Liver (tissue), 9 donors: ENCODE measurements around the gene AFAP1L2. TPM values are rescaled to one million over a fixed set of nuclear protein-coding genes. Genes with fewer than 3 reads are reported as not detected.

Source experiments
- DNase-seq: peaks from one replicate; pipeline ENCODE4 v3.0.0-alpha.2; 2017; ENCODE audit warnings: low spot score
- H3K27ac ChIP-seq, 2 donors: one replicate each; pipeline ENCODE4 v1.7.0; 2013; ENCODE audit warnings: inconsistent platforms in 2 of 2, low read length in 2 of 2, control low read depth in 1 of 2, low read depth in 1 of 2, mild to moderate bottlenecking in 1 of 2
- H3K27me3 ChIP-seq, 4 donors: one replicate each; pipeline versions ENCODE4 v1.6.1 to v1.7.0; 2013; ENCODE audit warnings: low read length in 3 of 4, inconsistent platforms in 1 of 4, mild to moderate bottlenecking in 1 of 4, moderate library complexity in 1 of 4; ENCODE audit not compliant: control insufficient read depth in 4 of 4, insufficient read depth in 4 of 4
- H3K36me3 ChIP-seq, 4 donors: one replicate each; pipeline versions ENCODE4 v1.6.1 to v1.7.0; 2013; ENCODE audit warnings: low read length in 3 of 4, mild to moderate bottlenecking in 3 of 4, low read depth in 1 of 4, moderate library complexity in 1 of 4; ENCODE audit not compliant: control insufficient read depth in 4 of 4, insufficient read depth in 3 of 4
- H3K4me1 ChIP-seq, 4 donors: one replicate each; pipeline versions ENCODE4 v1.6.1 to v1.7.0; 2013; ENCODE audit warnings: low read length in 3 of 4, mild to moderate bottlenecking in 3 of 4, moderate library complexity in 1 of 4; ENCODE audit not compliant: control insufficient read depth in 4 of 4, insufficient read depth in 4 of 4
- H3K4me3 ChIP-seq, 3 donors: one replicate each; pipeline versions ENCODE4 v1.6.1 to v1.7.0; 2013; ENCODE audit warnings: low read length in 3 of 3, control low read depth in 1 of 3, low read depth in 1 of 3, mild to moderate bottlenecking in 1 of 3
- H3K9ac ChIP-seq, 2 donors: one replicate each; pipeline ENCODE4 v1.7.0; 2013; ENCODE audit warnings: low read length in 2 of 2, mild to moderate bottlenecking in 2 of 2, moderate library complexity in 2 of 2, control low read depth in 1 of 2, low read depth in 1 of 2
- H3K9me3 ChIP-seq, 4 donors: one replicate each; pipeline versions ENCODE4 v1.6.1 to v1.7.0; 2013; ENCODE audit warnings: low read length in 3 of 4; ENCODE audit not compliant: control insufficient read depth in 4 of 4
- ATF3 ChIP-seq: IDR thresholded peaks from 2 replicates; pipeline ENCODE4 v1.6.1; 2016; ENCODE audit warnings: antibody characterized with exemption
- CTCF ChIP-seq: fragments of 150-350 bp; IDR thresholded peaks from 2 replicates; pipeline ENCODE4 v1.5.1; 2017; ENCODE audit warnings: improper control_type of control experiment, low read depth, low read length; ENCODE audit not compliant: missing input control
- EGR1 ChIP-seq, 2 donors: IDR thresholded peaks; 2 replicates each; pipeline ENCODE4 v1.6.1; 2016 to 2018; ENCODE audit warnings: antibody characterized with exemption in 2 of 2, low read depth in 2 of 2
- FOXA1 ChIP-seq: IDR thresholded peaks from 2 replicates; pipeline ENCODE4 v1.6.1; 2016; ENCODE audit warnings: antibody characterized with exemption
- FOXA2 ChIP-seq: IDR thresholded peaks from 2 replicates; pipeline ENCODE4 v1.6.1; 2016; ENCODE audit warnings: antibody characterized with exemption
- HNF4A ChIP-seq, 2 donors: conservative IDR thresholded peaks; 2 replicates each; pipeline ENCODE4 v1.6.1; 2016; ENCODE audit warnings: antibody characterized with exemption in 2 of 2, mild to moderate bottlenecking in 2 of 2
- HNF4G ChIP-seq: IDR thresholded peaks from 2 replicates; pipeline ENCODE4 v1.6.1; 2016; ENCODE audit warnings: antibody characterized with exemption
- JUND ChIP-seq, 2 donors: IDR thresholded peaks; 2 replicates each; pipeline ENCODE4 v1.6.1; 2016; ENCODE audit warnings: antibody characterized with exemption in 2 of 2
- NR2F2 ChIP-seq: IDR thresholded peaks from 2 replicates; pipeline ENCODE4 v1.6.1; 2016; ENCODE audit warnings: antibody characterized with exemption
- REST ChIP-seq: IDR thresholded peaks from 2 replicates; pipeline ENCODE4 v1.6.1; 2016; ENCODE audit warnings: antibody characterized with exemption, mild to moderate bottlenecking
- RXRA ChIP-seq, 2 donors: IDR thresholded peaks; 2 replicates each; pipeline ENCODE4 v1.6.1; 2017 to 2018; ENCODE audit warnings: antibody characterized with exemption in 2 of 2, mild to moderate bottlenecking in 1 of 2
- SP1 ChIP-seq: IDR thresholded peaks from 2 replicates; pipeline ENCODE4 v1.6.1; 2018; ENCODE audit warnings: antibody characterized with exemption, mild to moderate bottlenecking
- YY1 ChIP-seq: IDR thresholded peaks from 2 replicates; pipeline ENCODE4 v1.6.1; 2016; ENCODE audit warnings: antibody characterized with exemption, mild to moderate bottlenecking
- ZBTB33 ChIP-seq: IDR thresholded peaks from 2 replicates; pipeline ENCODE4 v1.6.1; 2016; ENCODE audit warnings: antibody characterized with exemption
- WGBS: extraction: QIAGEN DNeasy Blood & Tissue Kit; methylation state at CpG from one replicate; pipeline ENCODE4 v1.1.7; 2013; 5-methylcytosine and 5-hydroxymethylcytosine counted together
- polyA plus RNA-seq, 2 donors: library from polyadenylated mRNA; stranded (reverse) in 1 of 2; unstranded in 1 of 2; fragments of 200-250 nt in 1 of 2; fragments of >200 nt in 1 of 2; fragmentation: Nextera tagmentation in 1 of 2; extraction: Ambion mirVana in 1 of 2; gene quantifications; one replicate each; pipeline versions ENCODE4 v1.2.1 to v1.2.3, GENCODE V29; 2013 to 2015
- total RNA-seq, 2 donors: library from RNA; depleted of rRNA; stranded (reverse); fragments of >200 nt; gene quantifications; one replicate each; pipeline ENCODE4 v1.2.3, GENCODE V29; 2014
- donor health status: healthy.
- donor health status: healthy.
- donor health status: healthy.
- donor health status: healthy.
- donor health status: healthy.

AFAP1L2 gene
- total and polyA plus RNA-seq, 4 donors, result 0.53 to 1.8 (median 1.3) TPM

GRCh38 chr10:114310346-114310745 is 94.0 kb downstream of the AFAP1L2 start:
- Histone ChIP-seq H3K36me3 (no peaks in the 10 kb centered on the region), H3K27ac (no peak overlapping the region), H3K9ac (no peak overlapping the region), H3K4me3 (no peak overlapping the region), H3K4me1 (no peaks in the 10 kb centered on the region), H3K27me3 (no peaks in the 10 kb centered on the region), H3K9me3 (peaks cover 0 to 9% (median 5%) of the 10 kb centered on the region in 4 donors)
- 78% methylated on average over 10 of the region's 10 CpGs for WGBS
- TF ChIP-seq RXRA (IDR thresholded peaks at IDR 0.05) (no peak), YY1 (no peak), ATF3 (no peak), EGR1 (IDR thresholded peaks at IDR 0.05; ENCODE audit: low read depth in 2 of 2) (no peak), JUND (IDR thresholded peaks at IDR 0.05) (no peak), SP1 (no peak), ZBTB33 (no peak), REST (no peak), NR2F2 (no peak), HNF4G (no peak), FOXA2 (no peak), FOXA1 (no peak)
- no peak for DNase-seq

- H3K36me3 ChIP-seq, result no peaks in the 10 kb centered on the region
- TF ChIP-seq FOXA1 (no peak), ATF3 (no peak), REST (no peak), EGR1 (IDR thresholded peaks at IDR 0.05; ENCODE audit: low read depth in 2 of 2) (no peak), SP1 (no peak), ZBTB33 (no peak), CTCF (no peak), HNF4A (conservative IDR thresholded peaks at IDR 0.05) (no peak), JUND (IDR thresholded peaks at IDR 0.05) (no peak), HNF4G (no peak)
- no peak overlapping the region for H3K27ac ChIP-seq
- peaks cover 0 to 9% (median 5%) of the 10 kb centered on the region in 4 donors for H3K9me3 ChIP-seq
- H3K4me3 ChIP-seq, result no peak overlapping the region
- 76% methylated on average over 3 of the region's 3 CpGs for WGBS
- H3K4me1 ChIP-seq, result peaks cover 2 to 5% (median 4%) of the 10 kb centered on the region in 4 donors
- no peaks in the 10 kb centered on the region for H3K27me3 ChIP-seq
- DNase-seq, result no peak
- H3K9ac ChIP-seq, result no peak overlapping the region
Observed at GRCh38 chr10:114309364-114309651, 95.0 kb downstream of the AFAP1L2 start.
